NCI-H1092 (cell line): ENCODE measurements around the gene HOXA13.

ENCODE experiments used
- DNase-seq: peaks from one replicate; lab custom pipeline; 2025; lab: John Stamatoyannopoulos, UW

HOXA13 gene

GRCh38 chr7:27192546-27193334, 7.2 kb downstream of the HOXA13 start:
- no peak for DNase-seq

GRCh38 chr7:27191833-27192545, 7.9 kb downstream of the HOXA13 start:
- DNase-seq = no peak

- DNase-seq = no peak
Observed at GRCh38 chr7:27191161-27191731, 8.6 kb downstream of the HOXA13 start.

GRCh38 chr7:27189997-27190748, 9.7 kb downstream of the HOXA13 start:
- DNase-seq = no peak

GRCh38 chr7:27189295-27189996, 10.4 kb downstream of the HOXA13 start:
- DNase-seq = no peak

DNA sequence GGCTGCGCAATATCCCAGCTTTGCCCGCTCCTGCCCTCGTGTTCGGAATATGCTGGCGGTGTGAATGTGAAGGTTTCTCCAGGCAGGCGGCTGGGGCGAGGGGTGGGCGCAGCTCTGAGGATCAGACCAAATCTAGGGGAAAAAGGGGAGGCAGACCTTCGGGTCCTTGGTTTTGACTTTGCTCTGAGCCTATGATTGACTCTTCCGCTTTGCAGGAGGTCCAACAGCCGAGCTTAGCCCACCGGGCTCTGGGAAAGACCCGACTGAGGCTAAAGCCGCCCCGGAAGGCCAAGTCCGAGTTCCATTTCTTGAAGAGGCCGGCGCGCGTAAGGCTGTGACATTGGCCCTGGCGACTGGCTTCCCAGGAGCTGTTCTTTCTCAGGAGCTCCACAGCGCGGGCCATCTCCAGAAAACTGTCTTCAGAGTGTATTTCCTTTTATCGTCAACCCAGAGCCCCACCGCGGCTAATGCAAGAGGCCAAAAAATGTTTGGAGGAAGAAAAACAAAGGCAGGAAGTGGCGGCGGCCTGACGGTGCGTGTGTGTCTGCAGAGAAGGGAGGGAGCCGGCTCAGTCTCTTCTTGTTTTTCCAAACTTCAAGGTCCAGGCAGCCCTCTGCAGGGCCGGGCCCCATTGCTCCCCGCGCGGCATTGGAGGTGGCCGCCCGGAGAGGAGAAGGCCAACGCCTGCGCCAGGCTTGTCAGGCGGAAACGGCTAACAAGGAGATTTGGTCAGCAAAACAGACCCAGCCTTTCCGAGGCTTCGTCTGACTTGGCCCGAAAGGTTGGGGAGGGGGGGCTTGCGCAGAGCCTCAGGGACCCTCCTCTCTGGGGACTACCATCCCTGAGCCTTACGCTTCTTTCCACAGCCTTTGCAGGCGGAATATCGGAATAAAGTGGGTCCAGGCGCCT, 11.3 kb downstream of the HOXA13 start:
- no peak for DNase-seq

GRCh38 chr7:27187475-27188385, 12.2 kb downstream of the HOXA13 start:
- DNase-seq = no peak

GRCh38 chr7:27186668-27187474, 13.0 kb downstream of the HOXA13 start:
- no peak for DNase-seq

GRCh38 chr7:27185854-27186667, 13.8 kb downstream of the HOXA13 start:
- no peak for DNase-seq

- no peak for DNase-seq
Observed at GRCh38 chr7:27185013-27185853, 14.7 kb downstream of the HOXA13 start, which contains the start of gene HOXA11. TSS of gene HOXA11 (minus strand) at chr7:27185232. CDS start at chr7:27185144, 88 bp downstream.

- DNase-seq = no peak
Observed at GRCh38 chr7:27184337-27185012, 15.4 kb downstream of the HOXA13 start.

DNA sequence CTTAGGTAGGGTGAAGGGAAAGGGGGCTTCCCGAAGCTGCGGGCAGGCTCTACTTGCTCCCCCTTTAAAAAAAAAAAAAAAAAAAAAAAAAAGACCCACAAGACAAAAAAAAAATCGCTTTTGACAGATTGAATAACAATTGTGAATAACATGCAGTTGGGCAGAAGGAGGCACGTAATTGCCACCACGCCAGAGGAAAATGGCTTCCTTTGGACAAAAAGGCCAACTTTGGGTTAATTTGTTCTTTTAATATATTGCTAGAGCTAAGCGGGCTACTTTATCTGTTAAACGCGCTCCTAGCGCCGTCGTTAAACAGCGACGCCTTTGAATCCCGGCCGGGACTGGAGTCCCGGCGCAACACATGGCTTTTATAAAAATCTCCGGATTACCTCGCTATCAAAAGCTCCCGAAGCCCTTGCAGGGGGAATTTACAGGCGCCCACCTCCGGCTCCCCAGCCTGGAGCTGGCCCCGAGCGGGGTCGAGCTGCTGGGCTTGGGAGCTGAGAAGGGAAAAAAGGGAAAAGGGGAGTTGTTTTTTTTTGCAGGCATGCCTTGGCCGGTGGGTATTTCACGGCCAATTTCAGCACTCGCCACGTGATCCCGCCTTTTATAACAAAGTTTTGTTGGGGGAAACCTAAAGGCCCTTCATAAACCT, 16.1 kb downstream of the HOXA13 start:
- DNase-seq = no peak

GRCh38 chr7:27182861-27183681, 16.8 kb downstream of the HOXA13 start:
- DNase-seq = peak; percentile 57

DNA sequence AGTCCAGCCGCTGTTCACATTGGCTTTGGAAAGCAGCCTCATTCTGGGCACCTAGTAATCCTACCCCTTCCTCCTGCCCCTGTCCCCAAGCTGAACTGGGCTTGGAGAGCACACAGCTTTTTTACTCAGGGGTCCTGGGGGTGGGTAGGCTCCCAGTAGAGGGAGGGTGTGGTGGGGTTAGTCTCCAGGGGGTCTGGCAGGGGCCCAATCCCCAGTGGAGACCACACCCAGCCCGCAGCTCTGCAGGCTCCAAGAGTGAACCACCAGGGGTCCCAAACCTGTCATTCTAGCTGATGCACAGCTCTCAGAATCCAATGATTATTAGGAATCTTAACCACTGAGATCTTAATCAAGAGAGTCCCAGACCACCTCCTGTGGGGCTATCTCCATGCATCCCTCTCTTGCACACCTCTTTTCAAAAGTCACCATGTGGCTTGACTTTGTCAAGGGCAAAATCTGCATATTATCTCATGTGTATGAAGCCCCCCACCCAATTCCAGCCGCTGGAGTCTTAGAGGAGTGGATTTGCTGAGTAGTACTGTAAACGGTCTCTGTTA, 17.5 kb downstream of the HOXA13 start:
- no peak for DNase-seq
